C4-2B (cell line): ENCODE measurements around the gene TMPRSS6.

ENCODE experiments used
- CTCF ChIP-seq: fragments of 450-650 bp; conservative IDR thresholded peaks from 2 replicates; pipeline ENCODE4 v1.5.1; 2017; ENCODE audit warnings: mild to moderate bottlenecking
- ZFX ChIP-seq: fragments of 450-650 bp; IDR thresholded peaks from 2 replicates; pipeline ENCODE4 v1.6.1; 2017

GRCh38 chr22:37075046-37075445, 34.5 kb downstream of the TMPRSS6 start:
- TF ChIP-seq CTCF (no peak), ZFX (no peak)
